Hepatocyte (in vitro differentiated cells): ENCODE data around the gene ZNF772.

Experiments used
- EZH2 ChIP-seq: fragments of 200-600 bp; sonication (generic); IDR thresholded peaks from 2 replicates; pipeline ENCODE4 v1.6.1; 2016; ENCODE audit warnings: antibody characterized with exemption, mild to moderate bottlenecking, borderline replicate concordance
- TF ChIP-seq, protein P1 (sequence below): fragments of 200-600 bp; sonication (generic); IDR thresholded peaks from 2 replicates; pipeline ENCODE4 v1.5.1; 2016; ENCODE audit warnings: antibody characterized with exemption, mild to moderate bottlenecking; ENCODE audit not compliant: poor library complexity

DNA sequence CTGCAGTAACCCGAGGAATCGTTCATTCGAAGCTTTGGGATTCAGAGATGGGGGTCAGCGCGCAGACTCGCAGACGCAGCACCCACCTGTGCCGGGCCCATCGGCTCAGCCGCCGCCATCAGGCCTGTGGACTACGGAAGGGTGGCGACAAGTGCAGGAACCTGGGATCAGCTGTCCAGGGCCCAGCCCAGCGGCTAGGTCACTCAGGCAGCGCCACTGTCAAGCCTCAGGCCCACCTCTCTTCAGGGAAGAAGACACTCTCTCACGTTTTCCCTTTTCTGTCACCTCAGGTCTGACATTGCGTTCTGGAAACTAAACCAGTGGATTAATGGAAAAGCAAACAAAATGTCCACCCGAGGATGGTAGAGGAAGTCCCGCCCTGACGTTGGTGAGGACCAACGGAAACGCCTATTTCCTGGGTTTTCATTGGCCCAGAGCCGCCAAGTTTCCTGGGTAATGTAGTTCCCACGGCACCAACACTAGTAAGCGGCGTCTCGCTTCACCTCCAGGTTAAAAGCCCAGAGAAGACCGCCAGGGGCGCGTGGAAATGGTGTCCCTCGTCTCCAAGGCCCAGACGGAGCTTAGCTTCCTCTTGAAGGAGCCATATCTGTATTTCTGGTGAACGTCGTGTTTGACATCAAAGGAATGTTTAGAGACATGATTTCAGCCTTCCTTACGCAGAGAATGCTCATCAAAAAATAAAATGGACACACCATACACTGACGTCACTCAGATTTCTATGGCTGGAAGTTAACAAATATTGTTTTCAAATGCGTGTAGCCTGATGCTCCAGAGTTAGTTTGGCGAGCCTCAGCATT, at the start of gene ZNF772:
- TF ChIP-seq, protein P1, sequence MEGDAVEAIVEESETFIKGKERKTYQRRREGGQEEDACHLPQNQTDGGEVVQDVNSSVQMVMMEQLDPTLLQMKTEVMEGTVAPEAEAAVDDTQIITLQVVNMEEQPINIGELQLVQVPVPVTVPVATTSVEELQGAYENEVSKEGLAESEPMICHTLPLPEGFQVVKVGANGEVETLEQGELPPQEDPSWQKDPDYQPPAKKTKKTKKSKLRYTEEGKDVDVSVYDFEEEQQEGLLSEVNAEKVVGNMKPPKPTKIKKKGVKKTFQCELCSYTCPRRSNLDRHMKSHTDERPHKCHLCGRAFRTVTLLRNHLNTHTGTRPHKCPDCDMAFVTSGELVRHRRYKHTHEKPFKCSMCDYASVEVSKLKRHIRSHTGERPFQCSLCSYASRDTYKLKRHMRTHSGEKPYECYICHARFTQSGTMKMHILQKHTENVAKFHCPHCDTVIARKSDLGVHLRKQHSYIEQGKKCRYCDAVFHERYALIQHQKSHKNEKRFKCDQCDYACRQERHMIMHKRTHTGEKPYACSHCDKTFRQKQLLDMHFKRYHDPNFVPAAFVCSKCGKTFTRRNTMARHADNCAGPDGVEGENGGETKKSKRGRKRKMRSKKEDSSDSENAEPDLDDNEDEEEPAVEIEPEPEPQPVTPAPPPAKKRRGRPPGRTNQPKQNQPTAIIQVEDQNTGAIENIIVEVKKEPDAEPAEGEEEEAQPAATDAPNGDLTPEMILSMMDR = peak; percentile 36
- no peak for TF ChIP-seq EZH2
